Loucy (cell line): ENCODE data around the gene FAM8A1.

Source experiments
- H2AFZ ChIP-seq: fragments of 200-600 bp; sonication (generic); 2 replicates; pipeline ENCODE4 v1.6.0; 2016; ENCODE audit warnings: antibody characterized with exemption, mild to moderate bottlenecking, low read length, moderate library complexity
- H3F3A ChIP-seq: fragments of 200-600 bp; 2 replicates; pipeline ENCODE4 v1.6.0; 2016; ENCODE audit warnings: antibody characterized with exemption, low read depth, mild to moderate bottlenecking
- H3K27me3 ChIP-seq: fragments of 200-600 bp; sonication (generic); 2 replicates; pipeline ENCODE4 v1.6.1; 2014; ENCODE audit warnings: low read length, mild to moderate bottlenecking; ENCODE audit not compliant: insufficient read depth, poor library complexity, severe bottlenecking
- H3K36me3 ChIP-seq: fragments of 200-600 bp; sonication (generic); 2 replicates; pipeline ENCODE4 v1.6.1; 2016; ENCODE audit warnings: low read length; ENCODE audit not compliant: insufficient read depth
- H3K4me1 ChIP-seq: fragments of 200-600 bp; sonication (generic); 2 replicates; pipeline ENCODE4 v1.5.1; 2014; ENCODE audit warnings: low read length, mild to moderate bottlenecking; ENCODE audit not compliant: insufficient read depth, poor library complexity, severe bottlenecking
- H3K4me2 ChIP-seq: fragments of 200-600 bp; sonication (generic); 2 replicates; pipeline ENCODE4 v1.6.0; 2014; ENCODE audit warnings: antibody characterized with exemption, low read length, low read depth, mild to moderate bottlenecking; ENCODE audit not compliant: poor library complexity, severe bottlenecking
- H3K4me3 ChIP-seq: fragments of 200-600 bp; sonication (generic); 2 replicates; pipeline ENCODE4 v1.5.1; 2014; ENCODE audit warnings: low read length, mild to moderate bottlenecking, mixed read lengths; ENCODE audit not compliant: poor library complexity, severe bottlenecking
- H3K79me2 ChIP-seq: fragments of 200-600 bp; sonication (generic); 2 replicates; pipeline ENCODE4 v1.6.1; 2014; ENCODE audit warnings: low read length; ENCODE audit not compliant: insufficient read depth
- H3K9ac ChIP-seq: fragments of 200-600 bp; sonication (generic); 2 replicates; pipeline ENCODE4 v1.6.0; 2014; ENCODE audit warnings: mild to moderate bottlenecking, low read depth, low read length, moderate library complexity; ENCODE audit not compliant: poor library complexity, severe bottlenecking
- H3K9me2 ChIP-seq: fragments of 200-600 bp; sonication (generic); replicated peaks from 2 replicates; pipeline ENCODE4 v1.6.1; 2016; ENCODE audit warnings: low read depth, low read length, mixed read lengths
- H3K9me3 ChIP-seq: fragments of 200-600 bp; sonication (generic); 2 replicates; pipeline ENCODE4 v1.6.1; 2014; ENCODE audit warnings: mild to moderate bottlenecking, antibody characterized with exemption, low read length, low read depth; ENCODE audit not compliant: insufficient read depth
- H4K20me1 ChIP-seq: fragments of 200-600 bp; sonication (generic); 2 replicates; pipeline ENCODE4 v1.6.0; 2014; ENCODE audit warnings: antibody characterized with exemption, low read length, mild to moderate bottlenecking; ENCODE audit not compliant: insufficient read depth, poor library complexity, severe bottlenecking
- EZH2phosphoT487 ChIP-seq: fragments of 200-600 bp; IDR thresholded peaks from 2 replicates; pipeline ENCODE4 v1.6.1; 2018; ENCODE audit warnings: antibody characterized with exemption, mild to moderate bottlenecking, moderate library complexity, borderline replicate concordance
- TF ChIP-seq, protein P1 (sequence below): fragments of 200-600 bp; sonication (generic); conservative IDR thresholded peaks from 2 replicates; pipeline ENCODE4 v1.5.1; 2014; ENCODE audit warnings: mild to moderate bottlenecking, antibody characterized with exemption, low read length

The FAM8A1 gene

DNA sequence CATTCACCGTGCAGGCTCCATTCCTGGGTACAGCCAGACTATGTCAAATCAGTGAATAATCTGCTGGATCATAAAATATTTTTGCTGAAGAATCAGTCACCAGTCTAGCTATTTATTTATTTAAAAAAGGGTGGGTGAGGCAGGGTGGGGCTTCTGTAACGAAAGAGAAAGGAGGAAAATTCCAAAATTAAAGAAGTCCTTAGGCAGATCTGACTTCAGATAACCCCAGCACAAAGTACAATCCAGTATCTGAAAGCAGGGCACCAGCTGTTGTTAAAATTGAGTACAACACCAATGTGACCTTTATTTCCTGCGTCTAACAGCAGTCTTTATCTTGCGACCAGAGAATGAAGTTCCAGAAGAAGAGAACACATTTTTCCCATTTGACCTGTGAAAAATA lies 15.7 kb downstream of the FAM8A1 start:
- Histone ChIP-seq H3F3A (peaks cover 5% of the 10 kb centered on the region; the same call in 1 of the 2 replicates), H3K4me1 (peaks cover 2% of the 10 kb centered on the region), H3K4me2 (no peak overlapping the region), H3K79me2 (peaks cover 11% of the 10 kb centered on the region; the same call in 1 of the 2 replicates), H2AFZ (no peak overlapping the region), H3K9me3 (no peaks in the 10 kb centered on the region), H4K20me1 (peaks cover 22% of the 10 kb centered on the region), H3K27me3 (no peaks in the 10 kb centered on the region), H3K4me3 (no peak overlapping the region), H3K36me3 (peaks cover 61% of the 10 kb centered on the region; the same call in 1 of the 2 replicates), H3K9ac (no peak overlapping the region), H3K9me2 (no peaks in the 10 kb centered on the region)
- no peak for TF ChIP-seq EZH2phosphoT487

DNA sequence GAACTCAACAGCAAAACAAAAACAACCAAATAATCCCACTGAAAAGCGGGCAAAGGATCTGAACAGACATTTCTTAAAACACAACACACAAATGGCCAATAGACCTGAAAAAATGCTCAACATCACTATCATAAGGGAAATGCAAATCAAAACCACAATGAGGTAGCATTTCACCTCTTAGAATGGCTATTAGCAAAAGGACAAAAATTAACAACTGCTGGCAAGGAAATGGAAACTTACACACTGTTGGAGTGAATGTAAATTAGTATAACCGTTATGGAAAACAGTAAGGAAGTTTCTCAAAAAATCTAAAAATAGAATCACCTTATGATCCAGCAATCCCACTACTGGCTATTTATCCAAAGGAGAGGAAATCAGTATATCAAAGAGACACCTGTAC lies 20.9 kb downstream of the FAM8A1 start:
- Histone ChIP-seq H3K79me2 (peaks cover 24% of the 10 kb centered on the region), H3K4me1 (peaks cover 8% of the 10 kb centered on the region), H3K36me3 (peaks cover 79% of the 10 kb centered on the region), H2AFZ (no peak overlapping the region), H3K4me3 (no peak overlapping the region), H3K9me2 (no peaks in the 10 kb centered on the region), H3F3A (no peaks in the 10 kb centered on the region), H3K9me3 (no peaks in the 10 kb centered on the region), H3K27me3 (no peaks in the 10 kb centered on the region), H3K9ac (no peak overlapping the region), H3K4me2 (no peak overlapping the region), H4K20me1 (peaks cover 25% of the 10 kb centered on the region)
- no peak for TF ChIP-seq EZH2phosphoT487
- TF ChIP-seq, protein P1, sequence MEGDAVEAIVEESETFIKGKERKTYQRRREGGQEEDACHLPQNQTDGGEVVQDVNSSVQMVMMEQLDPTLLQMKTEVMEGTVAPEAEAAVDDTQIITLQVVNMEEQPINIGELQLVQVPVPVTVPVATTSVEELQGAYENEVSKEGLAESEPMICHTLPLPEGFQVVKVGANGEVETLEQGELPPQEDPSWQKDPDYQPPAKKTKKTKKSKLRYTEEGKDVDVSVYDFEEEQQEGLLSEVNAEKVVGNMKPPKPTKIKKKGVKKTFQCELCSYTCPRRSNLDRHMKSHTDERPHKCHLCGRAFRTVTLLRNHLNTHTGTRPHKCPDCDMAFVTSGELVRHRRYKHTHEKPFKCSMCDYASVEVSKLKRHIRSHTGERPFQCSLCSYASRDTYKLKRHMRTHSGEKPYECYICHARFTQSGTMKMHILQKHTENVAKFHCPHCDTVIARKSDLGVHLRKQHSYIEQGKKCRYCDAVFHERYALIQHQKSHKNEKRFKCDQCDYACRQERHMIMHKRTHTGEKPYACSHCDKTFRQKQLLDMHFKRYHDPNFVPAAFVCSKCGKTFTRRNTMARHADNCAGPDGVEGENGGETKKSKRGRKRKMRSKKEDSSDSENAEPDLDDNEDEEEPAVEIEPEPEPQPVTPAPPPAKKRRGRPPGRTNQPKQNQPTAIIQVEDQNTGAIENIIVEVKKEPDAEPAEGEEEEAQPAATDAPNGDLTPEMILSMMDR, result no peak

DNA sequence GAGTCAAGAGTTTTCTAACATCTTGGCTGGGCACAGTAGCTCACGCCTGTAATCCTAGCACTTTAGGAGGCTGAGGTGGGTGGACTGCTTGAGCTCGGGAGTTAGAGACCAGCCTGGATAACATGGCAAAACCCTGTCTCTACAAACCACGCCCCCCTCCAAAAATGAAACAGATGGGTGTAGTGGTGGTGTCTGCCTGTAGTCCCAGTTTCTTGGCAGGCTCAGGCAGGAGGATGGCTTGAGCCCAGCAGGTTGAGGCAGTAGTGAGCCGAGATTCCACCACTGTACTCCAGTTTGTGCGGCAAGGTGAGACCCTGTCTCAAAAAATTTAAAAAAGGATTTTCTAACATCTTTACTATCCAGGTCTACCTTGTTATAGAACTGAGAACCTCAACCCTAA lies 22.0 kb downstream of the FAM8A1 start:
- Histone ChIP-seq H3K9me3 (no peaks in the 10 kb centered on the region), H3F3A (no peaks in the 10 kb centered on the region), H3K9ac (no peak overlapping the region), H3K4me3 (no peak overlapping the region), H3K4me1 (peaks cover 8% of the 10 kb centered on the region), H3K36me3 (peaks cover 81% of the 10 kb centered on the region), H4K20me1 (peaks cover 31% of the 10 kb centered on the region), H3K27me3 (no peaks in the 10 kb centered on the region), H3K79me2 (peaks cover 24% of the 10 kb centered on the region), H3K4me2 (no peak overlapping the region), H3K9me2 (no peaks in the 10 kb centered on the region), H2AFZ (no peak overlapping the region)
- TF ChIP-seq, protein P1, result no peak
- TF ChIP-seq EZH2phosphoT487, result no peak

DNA sequence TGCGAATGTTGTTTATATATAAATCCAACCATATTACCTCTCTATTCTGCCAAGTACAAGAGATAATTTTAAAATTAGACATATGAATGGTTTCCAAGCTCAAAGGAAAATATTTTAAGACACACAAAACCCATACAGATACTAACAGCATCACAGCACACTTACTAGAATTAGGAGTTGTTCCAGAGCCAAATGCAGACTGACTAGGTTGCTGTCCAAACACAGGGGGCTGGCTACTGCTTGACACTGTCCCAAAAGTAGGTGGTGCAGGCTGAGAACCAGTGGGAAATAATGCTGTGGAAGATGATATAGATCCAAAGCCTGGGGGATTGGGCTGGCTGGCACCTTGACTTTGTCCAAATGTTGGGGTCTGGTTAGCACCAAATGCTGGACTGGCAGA lies 24.3 kb downstream of the FAM8A1 start:
- no peak overlapping the region for H2AFZ ChIP-seq

More for the DNA sequence above, 24.3 kb downstream of the FAM8A1 start:
- no peak overlapping the region for H3K4me3 ChIP-seq
- no peaks in the 10 kb centered on the region for H3K27me3 ChIP-seq
- peaks cover 29% of the 10 kb centered on the region for H4K20me1 ChIP-seq
- peaks cover 84% of the 10 kb centered on the region for H3K36me3 ChIP-seq
- no peaks in the 10 kb centered on the region for H3K9me2 ChIP-seq
- TF ChIP-seq, protein P1, result no peak
- TF ChIP-seq EZH2phosphoT487, result no peak
- H3K4me1 ChIP-seq, result peaks cover 8% of the 10 kb centered on the region
- no peaks in the 10 kb centered on the region for H3K9me3 ChIP-seq
- peaks cover 19% of the 10 kb centered on the region for H3K79me2 ChIP-seq
- no peaks in the 10 kb centered on the region for H3F3A ChIP-seq
- no peak overlapping the region for H3K9ac ChIP-seq
- no peak overlapping the region for H3K4me2 ChIP-seq
